NK-92 (cell line): ENCODE data around the gene DPPA5.
"Not testable (repeated sequence)": the region's sequence is repeated elsewhere in the genome, so short reads cannot be mapped to it uniquely, and the experiment has no call there.

Experiments used
- DNase-seq: peaks from one replicate; lab custom pipeline; 2025; ENCODE audit not compliant: unreplicated experiment; lab: John Stamatoyannopoulos, UW

DPPA5 gene

DNA sequence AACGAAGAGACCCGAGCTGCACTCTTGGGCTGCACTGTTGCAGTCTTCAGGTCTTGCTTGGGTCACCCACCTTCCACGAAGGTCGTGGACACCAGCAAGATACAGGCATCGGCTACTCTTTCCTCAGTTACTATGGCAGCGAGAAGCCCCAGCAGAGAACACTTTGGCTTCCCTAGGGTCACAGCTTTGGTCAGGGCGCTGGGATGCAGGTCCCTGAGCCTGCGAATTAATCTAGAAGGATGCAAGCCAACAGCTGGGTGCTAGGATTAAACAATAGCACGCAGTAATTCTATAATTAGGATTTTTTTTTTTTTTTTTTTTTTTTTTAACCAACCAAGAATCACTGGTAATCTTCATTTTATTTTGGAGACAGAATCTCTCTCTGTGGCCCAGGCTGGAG, 10.5 kb upstream of the DPPA5 start:
- no peak for DNase-seq

DNA sequence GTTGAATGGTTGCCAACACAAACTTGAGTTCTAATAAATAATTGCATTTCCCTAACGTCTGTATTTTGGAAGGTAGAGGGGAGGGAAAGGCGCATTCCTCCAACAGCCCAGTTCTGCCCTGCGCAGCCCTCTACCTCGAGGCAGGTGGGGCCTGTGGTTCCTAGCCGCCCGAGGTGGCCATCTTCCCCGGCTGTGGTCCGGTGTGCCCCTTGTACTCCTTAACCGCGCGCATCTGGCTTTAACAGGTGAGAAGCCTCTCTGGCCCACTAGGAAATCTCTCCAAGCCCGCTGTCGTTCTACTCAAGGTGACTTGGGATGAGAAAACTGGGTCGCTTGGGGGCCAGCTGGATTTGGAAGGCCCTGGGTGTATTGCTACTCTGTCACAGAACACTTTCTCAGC, 10.0 kb upstream of the DPPA5 start:
- DNase-seq: no peak

DNA sequence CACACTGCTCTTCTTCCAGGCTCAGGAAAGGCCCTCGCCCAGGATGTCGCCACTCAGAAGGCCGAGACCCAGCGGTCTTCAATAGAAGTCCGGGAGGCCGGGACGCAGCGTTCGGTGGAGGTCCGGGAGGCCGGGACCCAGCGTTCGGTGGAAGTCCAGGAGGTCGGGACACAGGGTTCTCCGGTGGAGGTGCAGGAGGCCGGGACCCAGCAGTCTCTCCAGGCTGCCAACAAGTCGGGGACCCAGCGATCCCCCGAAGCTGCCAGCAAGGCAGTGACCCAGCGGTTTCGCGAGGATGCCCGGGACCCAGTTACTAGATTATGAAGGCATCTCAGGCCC, 9.4 kb upstream of the DPPA5 start:
- no peak for DNase-seq

DNA sequence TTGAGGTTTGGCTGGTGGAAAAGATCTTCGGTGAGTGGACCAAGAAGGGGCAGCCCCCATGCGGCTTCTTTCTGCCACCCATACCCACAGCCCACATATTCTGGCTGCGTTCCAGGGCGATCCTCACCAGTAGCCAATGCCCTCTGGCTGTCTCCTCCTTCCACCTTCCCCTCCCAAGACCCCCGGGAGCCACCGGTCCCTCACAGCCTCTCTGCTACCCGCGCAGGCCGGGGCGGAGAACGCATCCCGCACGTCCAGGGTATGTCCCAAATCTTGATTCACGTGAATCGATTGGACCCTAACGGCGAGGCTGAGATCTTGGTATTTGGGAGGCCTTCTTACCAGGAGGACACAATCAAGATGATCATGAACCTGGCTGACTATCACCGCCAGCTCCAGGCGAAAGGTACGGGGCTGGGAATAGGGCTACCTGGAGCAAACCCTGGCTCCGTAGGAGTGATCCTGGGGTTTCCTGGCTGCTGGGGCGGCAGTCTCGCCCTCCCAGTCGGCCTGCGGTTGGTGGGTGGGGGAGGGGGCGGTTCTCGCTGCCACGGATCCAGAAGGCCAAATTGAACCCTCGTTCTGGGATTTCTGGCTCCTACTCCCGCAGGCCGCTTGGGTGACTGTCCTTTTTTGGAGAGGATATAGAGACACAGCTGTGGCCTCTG, 8.9 kb upstream of the DPPA5 start:
- no peak for DNase-seq

DNA sequence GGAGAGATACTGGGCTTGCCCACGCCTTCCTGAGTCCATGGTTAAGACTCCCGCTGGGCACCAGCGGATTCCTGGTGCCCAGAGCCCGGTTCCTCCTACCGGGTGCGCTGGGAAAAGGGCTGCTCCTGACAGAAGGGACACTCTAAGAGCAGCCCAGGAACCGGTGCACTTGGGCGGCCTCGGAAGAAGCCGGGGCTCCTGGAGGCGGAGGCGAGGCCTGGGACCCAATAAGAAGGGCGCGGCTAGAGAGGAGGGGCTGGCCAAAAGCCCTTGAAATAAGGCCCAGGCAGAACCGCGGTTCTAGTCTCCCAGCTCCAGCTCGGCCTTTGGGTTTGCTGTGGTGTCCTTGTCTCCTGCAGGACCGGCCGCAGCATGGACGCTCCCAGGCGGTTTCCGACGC, 8.3 kb upstream of the DPPA5 start, which contains the start of gene KHDC3L:
Gene KHDC3L, plus strand, starts transcription at position 301 of the 400 bp plus-strand sequence. Its CDS starts 72 bp downstream, at position 373.
- no peak for DNase-seq

DNA sequence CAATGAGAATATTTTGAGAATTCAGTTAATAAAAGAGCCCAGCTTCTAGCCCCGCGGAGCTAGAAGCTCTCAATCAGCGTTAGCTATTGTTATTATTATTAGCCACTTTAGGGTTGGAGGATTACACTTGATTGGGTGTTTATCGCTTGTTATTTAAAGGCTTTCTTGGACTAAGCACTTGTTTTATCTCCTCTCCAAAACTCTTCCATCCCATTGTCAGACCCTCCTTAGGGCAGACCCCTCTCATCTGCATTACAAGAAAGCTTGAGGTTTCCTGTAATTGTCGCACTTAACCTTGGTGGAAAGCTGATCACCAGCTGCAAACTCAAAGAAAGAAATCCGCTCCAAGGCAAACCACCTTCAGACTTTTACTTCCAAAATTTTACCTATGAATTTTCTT, 4.8 kb downstream of the DPPA5 start:
- no peak for DNase-seq

DNA sequence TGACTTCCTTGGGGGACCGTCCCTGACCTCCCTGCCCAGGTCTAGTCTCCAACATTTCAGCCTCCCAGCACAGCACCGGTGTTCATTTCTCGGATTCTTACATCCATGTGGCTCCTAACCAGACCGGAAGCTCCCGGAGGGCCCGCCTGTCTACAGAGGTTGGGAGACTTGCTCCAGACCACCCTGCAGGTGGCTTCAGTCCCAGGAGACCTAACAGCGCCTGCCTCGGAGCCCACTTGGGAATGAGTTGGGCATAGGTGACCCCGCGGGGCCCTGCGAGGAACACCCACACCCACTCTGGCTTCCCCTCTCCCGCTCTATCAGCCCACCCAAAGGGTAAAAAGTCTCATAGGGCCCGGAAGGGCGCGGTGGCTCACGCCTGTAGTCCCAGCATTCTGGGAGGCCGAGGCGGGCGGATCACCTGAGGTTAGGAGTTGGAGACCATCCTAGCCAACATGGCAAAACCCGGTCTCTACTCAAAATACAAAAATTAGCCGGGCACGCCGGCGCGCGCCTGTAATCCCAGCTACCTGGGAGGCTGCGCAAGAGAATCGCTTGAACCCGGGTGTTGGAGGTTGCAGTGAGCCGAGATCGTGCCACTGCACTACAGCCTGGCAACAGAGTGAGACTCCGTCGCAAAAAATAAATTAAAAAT, 5.4 kb downstream of the DPPA5 start:
- DNase-seq: no peak

DNA sequence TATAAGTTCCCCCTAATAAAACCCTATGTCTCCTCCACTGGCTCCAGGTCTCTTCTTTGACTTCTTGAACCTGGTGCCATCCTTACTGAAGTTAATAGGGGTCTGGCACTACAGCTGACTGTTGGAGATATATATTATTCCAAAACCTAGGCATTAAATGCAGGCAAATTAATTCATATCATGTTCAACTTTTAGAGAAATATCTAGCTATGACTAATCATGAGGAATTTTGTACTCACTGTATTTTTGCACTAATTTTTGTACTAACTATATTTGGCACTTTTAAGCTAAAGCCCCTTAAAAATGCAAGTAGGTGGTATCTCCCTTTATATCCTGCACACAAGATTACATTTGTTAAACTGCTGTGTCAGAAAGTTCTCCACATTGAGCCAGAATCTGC, 10.9 kb downstream of the DPPA5 start:
- DNase-seq: no peak

DNA sequence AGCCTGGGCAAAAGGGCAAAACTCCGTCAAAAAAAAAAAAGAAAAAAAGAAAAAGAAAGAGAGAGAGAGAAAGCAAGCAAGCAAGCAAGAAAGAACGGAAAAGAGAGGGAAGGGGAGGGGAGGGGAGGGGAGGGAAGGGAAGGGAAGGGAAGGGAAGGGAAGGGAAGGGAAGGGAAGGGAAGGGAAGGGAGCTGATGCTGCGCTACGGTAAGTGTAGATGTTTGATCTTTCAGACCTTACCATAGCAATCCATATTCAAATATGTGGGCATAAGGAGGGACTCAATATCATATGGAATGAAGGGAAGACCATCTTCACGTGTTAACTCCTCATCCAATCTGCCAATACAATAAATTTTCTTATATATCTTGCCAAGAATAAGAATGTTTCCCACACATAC, 11.9 kb downstream of the DPPA5 start:
- DNase-seq: no peak

DNA sequence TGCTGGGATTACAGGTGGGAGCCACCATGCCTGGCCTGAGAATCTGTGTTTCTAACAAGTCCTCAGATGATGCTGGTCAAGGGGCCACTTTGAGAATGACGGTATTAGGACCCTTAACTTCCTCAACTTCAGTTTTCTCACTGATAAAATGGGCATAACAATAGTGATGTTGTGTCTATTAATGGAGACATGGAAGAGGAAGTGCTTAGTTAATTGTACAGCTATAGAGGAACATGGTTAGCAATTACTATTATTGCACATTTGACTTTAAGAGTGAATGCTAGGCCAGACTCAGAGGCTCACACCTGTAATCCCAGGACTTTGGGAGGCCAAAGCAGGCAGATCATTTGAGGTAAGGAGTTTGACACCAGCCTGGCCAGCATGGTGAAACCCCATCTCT, 12.7 kb downstream of the DPPA5 start:
- DNase-seq: no peak

DNA sequence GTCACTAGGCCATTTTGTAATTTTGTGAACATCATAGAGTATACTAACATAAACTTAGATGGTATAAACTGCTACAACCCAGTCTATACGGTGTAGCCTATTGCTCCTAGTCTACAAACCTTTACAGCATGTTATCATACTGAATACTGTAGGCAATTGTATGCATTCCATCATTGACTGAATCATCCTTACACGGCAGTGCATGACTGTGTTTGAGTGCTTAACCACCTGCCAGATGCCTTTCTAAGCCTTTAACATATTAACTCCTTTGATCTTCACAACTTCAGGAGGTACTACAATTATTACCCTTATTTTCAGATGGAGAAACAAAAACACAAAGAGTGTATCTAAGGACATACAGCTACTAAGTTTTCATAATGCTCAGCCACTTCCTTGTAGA, 14.0 kb downstream of the DPPA5 start:
- no peak for DNase-seq

DNA sequence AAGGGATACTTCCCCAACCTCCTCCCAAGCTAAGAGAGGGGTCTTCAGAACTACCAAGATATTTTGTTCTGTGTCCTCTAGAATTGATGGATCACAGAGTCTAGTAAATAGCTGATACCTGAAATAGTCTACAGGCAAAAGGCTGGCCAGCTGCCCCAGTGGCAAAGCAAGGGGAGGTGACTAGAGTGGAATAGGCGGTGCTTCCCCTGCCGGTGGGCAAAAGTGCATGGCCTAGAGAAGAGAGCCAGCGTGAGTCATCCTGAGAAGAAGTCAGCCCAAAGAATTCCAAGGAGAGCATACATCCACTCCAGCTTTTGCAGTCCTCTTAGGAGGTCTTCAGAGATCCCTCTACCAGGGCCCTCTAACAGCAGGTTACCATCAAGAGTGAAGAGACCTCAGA, 14.7 kb downstream of the DPPA5 start:
- no peak for DNase-seq

DNA sequence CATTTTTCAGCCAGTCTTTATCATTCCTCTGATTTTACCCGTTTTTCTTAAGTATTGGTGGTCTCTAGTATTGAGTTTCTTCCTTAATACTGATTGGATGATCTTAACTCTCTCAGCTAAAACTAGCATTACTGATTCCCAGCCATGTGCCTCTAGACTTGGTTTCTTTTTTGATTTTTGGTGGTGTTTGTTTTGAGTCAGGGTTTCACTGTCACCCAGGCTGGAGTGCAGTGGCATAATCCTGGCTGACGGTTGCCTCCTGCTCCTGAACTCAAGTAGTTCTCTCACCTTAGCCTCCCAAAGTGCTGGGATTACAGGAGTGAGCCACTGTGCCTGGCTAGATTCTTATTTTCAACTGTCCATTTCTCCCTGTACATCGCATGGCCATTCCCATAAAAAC, 24.9 kb downstream of the DPPA5 start:
- DNase-seq: no peak

DNA sequence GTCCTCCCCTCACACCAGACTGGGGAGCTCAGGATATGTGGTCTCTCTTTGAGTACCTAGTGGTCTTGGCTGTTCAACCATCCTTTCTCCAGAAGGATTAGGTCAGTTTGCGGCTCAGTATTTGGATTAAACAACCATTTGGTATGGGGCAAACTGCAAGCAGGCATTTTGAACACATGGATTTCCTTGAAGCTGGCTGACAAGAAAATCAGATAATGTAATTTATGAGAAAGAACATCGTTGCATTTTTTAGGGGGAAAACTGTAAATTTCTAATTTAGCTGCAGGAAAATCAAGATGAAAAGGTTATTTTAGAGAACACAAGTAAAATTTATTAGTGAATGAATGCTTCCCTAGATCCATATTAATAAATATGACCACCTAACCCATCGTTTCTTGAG, 25.3 kb downstream of the DPPA5 start:
- no peak for DNase-seq

DNA sequence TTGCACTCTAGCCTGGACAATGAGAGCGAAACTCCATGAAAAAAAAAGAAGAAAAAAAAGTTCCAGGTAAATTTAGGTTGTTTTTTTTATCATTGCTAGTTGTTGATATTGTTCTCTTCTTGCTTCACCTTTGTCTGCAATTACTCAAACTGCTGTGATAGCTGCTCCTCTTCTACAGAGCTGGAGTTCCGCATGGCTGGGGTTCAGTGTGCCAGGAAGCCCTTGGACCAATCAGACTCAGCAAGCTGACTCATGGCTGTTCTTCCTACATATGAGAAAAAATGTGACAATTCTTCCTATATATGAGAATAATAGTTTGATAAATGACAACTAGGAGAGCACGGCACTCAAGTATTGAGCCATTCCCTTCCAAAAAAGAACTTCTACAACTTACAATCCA, 28.4 kb downstream of the DPPA5 start:
- DNase-seq: no peak

DNA sequence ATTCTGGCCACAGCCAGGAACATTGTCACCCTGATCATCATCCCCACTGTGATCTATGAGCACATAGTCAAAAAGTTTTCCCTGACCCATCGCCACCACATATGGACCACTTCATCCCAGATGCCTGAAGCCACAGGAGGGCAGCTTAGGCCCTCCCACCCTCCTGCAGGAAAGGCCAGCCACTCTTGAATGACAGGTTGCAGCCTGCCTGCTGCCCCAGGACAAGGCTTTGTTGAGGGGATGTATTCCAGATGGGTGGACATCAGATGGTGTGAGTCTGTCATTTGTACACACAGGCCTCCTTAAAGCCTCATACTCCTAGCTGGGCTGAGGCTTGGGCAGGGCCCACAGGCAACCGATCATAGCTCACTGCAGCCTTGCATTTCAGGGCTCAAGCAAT, 30.8 kb downstream of the DPPA5 start:
- DNase-seq: no peak

DNA sequence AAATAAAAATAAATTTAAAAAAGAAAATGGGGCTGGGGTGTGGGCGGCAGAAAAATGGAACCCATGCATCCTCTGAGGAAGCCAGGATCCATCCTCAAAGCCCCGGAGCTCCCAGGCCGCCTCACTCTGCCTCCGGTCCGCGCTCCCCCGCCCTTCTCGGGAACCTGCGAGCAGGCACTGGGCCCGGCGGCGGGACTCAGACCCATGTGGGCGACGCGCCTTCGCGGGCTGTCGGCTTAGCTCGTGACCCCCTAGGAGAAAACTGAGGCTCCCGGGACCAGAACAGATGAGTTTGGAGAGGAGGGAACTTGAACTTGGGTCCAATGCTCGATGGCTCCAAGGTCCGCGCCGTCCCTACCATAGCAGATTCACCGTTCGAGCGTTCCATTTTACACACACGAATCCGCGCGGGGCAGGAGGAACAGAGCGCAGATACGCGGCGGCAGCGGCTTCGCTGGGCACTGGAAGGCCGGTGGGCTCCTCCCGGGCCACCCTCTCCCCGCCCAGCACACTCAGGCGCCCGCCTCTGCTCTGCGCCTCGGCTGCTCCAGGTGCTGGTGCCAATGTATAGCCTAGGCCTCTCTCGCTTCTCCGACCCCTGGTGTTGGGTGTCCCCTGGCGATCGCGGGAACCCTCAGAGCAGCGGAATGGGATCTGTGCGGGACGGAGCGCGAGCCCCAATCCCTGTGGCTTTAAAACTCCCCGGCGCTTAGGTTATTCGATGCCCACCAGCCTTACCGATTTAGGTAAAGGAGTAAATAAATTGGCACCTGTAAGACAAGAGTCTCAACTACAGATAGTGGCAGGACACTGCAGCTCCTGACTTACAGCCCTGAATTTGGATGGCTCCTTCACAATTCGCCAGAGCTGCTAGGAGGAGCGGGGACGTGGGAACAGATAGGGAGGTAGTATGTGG, 39.2 kb downstream of the DPPA5 start:
- no peak for DNase-seq

DNA sequence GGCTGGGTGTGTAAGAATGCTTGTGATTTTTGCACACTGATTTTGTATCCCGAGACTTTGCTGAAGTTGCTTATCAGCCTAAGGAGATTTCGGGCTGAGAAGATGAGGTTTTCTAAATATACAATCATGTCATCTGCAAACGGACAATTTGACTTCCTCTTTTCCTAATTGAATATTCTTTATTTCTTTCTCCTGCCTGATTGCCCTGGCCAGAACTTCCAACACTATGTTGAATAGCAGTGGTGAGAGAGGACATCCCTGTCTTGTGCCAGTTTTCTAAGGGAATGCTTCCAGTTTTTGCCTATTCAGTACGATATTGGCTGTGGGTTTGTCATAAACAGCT, 43.6 kb downstream of the DPPA5 start:
- DNase-seq: not testable (repeated sequence)

DNA sequence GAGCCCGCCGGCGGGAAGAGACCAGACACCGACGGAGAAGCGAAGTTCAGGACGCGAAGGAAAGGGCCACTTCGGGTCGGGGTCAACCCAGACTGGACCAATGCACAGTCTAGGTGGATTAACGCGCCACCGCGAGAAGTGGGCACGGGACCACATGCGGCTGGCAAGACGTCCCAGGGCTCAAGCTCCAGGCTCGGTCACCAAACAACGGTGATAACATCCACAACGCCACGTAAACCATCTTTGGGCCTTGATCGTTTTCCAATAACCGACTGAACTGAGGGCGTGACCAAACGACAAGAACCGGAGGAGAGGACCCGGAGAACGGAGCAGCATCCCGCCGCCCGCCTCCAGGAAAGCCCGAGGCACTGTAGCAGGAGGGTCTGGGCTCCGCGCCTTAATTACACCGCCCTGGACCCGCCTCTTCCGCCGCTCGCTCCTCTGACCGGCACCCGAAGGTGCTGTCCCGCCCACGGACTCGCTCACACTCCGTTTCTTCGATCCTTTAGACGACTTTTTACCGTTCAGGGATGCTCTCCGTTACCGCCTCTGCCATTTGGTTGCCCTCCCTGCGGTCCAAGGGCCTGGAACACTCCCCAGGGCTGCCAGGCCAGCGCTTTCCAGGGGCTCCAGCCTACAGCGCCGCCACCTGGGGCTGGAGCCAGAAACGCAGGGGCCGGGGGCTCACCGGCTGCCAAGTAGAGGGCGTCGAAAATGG, 44.1 kb downstream of the DPPA5 start:
- DNase-seq: no peak

DNA sequence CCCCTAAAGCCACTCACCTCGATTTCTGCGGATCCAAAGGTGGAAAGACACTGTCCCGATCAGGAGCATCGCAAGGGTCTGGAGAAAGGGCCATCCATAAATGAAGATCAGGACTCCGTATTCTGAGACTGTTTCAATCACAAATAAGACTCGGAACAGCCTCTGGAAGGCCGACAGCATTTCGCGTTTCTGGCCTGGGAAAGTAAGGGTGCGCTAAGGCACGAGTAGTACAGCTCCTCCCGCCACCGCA, 44.6 kb downstream of the DPPA5 start:
- DNase-seq: no peak

DNA sequence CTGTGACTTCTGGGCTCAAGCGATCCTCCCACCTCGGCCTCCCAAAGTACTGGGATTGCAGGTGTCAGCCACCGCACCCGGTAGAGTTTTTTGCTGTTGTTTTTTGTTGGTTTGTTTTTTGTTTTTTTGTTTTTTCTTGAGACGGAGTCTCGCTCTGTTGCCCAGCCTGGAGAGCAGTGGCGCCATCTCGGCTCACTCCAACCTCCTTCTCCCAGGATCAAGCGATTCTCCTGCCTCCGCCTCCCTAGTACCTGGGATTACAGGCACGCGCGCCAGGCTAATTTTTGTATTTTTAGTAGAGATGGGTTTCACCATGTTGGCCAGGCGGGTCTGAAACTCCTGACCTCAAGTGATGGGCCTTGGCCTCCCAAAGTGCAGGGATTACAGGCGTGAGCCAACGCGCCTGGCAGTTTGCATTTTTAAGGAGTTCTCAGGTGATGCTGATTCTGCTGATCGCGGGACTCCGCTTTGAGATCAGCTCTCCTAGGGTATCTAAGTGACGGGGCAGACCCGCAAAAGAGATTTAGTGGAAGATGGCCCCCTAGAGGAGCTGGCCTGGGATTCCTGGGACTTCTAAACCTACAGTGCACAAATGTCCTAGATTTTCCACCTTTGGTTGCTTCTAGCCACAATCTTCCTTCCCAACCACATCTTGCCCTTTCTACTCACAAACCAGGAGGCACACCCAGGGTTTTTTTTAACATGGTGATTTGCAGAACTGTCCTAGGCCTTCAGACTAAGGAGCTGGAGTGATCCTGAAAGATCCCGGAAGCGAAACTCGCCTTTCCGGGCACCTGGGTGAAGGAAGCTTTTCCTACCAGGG, 45.2 kb downstream of the DPPA5 start:
- no peak for DNase-seq
